RCC 7860 (cell line): ENCODE data around the gene FERMT2.

ENCODE experiments used
- DNase-seq: peaks from one replicate; pipeline ENCODE4 v3.0.0-alpha.2; 2015; ENCODE audit warnings: low spot score
- FAIRE-seq: peaks from 2 replicates; lab custom pipeline; 2012; peaks lifted over from hg19 to GRCh38; lab: Jason Lieb, UNC

The FERMT2 gene, protein sequence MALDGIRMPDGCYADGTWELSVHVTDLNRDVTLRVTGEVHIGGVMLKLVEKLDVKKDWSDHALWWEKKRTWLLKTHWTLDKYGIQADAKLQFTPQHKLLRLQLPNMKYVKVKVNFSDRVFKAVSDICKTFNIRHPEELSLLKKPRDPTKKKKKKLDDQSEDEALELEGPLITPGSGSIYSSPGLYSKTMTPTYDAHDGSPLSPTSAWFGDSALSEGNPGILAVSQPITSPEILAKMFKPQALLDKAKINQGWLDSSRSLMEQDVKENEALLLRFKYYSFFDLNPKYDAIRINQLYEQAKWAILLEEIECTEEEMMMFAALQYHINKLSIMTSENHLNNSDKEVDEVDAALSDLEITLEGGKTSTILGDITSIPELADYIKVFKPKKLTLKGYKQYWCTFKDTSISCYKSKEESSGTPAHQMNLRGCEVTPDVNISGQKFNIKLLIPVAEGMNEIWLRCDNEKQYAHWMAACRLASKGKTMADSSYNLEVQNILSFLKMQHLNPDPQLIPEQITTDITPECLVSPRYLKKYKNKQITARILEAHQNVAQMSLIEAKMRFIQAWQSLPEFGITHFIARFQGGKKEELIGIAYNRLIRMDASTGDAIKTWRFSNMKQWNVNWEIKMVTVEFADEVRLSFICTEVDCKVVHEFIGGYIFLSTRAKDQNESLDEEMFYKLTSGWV

DNA sequence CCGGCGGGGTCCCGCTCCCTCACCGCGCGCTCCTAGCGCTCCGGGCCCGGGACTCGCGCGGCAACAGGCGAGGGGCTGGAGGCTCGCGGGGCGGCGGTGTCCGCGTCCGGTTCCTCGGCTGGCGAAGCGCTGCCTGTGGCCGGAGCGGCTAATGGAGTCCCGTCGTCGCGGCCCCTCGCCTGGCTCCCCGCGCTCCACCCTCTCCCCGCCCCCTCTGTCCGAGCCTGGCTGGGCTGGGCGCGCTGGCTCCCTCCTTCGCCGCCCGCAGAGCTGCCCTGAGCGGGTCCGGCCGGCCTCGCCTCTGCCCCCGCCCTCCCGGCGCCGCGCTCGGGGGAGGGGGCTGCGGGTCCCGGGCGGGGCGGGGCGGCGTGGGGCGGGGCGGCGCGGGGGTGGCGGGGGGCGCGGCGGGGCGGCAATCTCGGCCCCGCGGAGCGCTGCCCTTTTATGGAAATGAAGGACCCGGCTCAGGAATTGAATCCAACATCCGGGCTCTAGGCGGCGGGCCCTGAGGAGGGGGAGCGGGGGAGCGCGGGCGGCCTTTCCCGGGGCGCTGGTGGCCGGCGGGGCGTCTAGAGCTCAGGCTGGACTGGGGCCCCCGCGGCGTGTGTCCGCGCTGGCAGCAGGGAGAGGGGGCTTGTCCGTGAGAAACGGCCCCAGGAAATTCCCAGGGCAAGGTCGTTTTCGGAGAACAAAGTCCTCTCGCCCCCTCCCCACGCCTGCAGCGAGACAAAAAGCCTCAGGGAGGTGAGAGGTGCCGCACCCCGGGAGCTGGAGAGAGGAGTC, at the start of gene FERMT2:
FERMT2 (minus strand) TSS at position 153 of the 783 bp plus-strand sequence. CDS start 482 bp downstream, outside the sequence.
- FAIRE-seq (no peak), DNase-seq (peak; percentile 60)

DNA sequence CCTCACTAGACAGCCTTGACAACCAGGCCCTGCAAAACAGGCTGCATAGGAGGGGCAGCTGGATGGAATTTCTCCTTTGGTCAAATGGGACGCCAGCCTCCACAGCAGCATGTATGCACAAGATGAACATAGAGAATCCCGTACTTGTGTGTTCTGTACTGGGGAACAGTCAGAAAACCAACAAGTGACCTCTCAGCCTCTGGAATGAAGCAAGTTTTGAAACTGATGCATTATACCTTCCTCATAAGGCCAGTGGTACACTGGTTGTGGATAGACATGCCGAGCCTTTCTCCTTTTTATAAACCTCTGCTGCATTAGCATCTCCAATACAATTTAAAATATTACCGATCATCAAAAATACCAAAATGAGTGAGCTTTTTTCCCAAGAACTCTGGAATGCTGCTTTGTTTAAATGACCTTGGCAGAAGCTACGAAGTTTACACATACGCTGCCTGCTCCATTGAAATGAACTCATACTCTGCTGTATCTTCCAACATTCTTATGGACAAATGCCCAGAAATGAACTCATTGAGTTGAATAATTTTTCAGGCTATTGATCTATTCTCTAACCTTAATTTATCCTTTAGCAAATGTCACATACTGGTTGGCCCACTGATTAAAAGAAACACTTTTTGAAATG, 47.6 kb upstream of the FERMT2 start:
- FAIRE-seq (no peak), DNase-seq (no peak)

DNA sequence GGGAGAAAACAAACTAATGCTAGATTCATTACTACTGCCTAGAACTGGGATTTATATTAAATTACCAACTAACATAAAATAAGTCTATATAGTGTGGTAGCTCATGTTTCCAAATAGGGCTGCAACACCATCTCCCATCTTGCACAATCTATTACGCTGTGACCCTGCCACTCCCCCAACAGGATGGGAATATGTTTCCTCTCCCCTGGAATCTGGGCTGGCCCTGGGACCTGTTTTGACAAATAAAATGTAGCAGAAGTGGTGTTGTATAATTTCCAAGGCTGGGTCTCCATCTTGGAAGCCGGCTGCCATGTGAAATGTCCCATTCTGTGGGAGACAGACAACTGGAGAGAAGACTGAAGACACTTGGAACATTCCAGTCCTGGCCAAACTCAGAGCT, 45.6 kb upstream of the FERMT2 start:
- FAIRE-seq = no peak

DNA sequence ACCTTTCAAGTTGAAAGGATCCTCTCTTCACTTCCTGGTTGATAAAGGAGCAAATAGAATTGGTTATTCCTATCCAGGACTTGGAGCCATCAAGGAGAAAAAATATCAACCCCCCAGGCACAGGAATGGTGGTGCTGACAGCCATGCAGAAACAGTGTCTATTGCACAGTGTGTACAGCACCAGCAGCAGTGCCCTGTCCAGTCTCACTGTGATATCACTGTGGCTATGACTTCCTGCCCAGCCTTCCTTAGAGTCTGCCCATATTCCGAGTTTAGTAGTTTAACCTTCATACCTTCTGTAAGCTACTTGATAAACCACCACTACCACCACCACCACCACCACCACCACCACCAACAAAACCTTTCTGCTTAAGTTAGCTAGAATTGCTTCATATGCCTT, 45.1 kb upstream of the FERMT2 start:
- DNase-seq (no peak), FAIRE-seq (no peak)

More for the DNA sequence above, 45.6 kb upstream of the FERMT2 start:
- no peak for DNase-seq

DNA sequence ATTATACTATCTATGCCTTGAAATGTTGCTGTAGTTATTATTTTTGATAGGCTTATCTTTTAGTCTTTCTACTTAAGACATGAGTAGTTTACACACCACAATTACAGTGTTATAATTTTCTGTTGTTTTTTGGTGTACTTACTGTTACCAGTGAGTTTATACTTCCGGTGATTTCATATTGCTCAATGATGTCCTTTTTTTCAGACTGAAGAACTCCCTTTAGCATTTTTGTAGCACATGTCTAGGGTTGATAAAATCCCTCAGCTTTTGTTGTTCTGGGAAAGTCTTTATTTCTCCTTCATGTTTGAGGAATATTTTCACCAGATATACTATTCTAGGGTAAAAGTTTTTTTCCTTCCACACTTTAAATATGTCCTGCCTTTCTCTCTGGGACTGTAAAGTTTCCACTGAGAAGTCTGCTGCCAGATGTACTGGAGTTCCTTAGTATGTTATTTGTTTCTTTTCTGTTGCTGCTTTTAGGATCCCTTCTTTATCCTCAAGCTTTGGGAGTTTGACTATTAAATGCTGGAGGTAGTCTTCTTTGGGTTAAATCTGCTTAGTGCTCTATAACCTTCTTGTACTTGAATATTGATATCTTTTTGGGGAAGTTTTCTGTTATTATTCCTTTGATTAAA, 41.5 kb upstream of the FERMT2 start:
- no peak for FAIRE-seq

DNA sequence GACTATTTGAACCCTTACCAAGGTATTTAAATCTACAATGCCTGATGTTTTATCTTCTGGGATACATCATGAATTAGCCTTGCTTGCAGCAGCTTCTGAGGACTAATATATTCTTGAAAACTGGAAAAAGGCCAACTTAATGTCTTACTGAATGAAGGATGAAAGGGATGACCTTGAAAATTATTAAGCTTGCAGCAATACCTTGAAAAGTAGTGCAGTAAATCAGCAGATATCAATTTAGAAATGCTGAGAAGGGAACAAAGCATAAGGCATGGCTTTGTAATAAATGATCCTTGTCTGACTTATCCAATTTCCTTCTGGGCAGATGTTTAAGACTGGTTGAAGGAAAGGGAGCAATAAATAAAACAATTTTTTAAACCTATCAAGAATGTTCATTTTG, 37.3 kb upstream of the FERMT2 start:
- FAIRE-seq = no peak
- DNase-seq = no peak

More for the DNA sequence above, 41.5 kb upstream of the FERMT2 start:
- no peak for DNase-seq

DNA sequence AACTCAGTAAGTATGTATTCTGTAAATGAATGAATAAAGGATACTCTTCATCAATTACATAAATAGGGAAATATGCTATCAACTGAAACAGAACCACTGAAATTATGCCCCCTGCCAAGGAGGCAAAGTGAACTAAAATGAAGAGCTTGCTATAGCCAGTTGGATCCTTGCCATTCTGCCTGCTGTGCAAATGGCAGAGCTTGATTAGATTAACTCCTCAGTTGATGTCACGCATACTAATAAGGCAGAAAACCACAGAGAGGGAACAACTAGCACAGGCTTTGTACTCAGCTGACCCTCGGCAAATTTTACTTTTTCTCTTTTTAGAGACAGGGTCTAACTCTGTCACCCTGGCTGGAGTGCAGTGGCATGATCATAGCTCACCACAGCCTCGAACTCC, 36.7 kb upstream of the FERMT2 start:
- DNase-seq = no peak
- FAIRE-seq = no peak

DNA sequence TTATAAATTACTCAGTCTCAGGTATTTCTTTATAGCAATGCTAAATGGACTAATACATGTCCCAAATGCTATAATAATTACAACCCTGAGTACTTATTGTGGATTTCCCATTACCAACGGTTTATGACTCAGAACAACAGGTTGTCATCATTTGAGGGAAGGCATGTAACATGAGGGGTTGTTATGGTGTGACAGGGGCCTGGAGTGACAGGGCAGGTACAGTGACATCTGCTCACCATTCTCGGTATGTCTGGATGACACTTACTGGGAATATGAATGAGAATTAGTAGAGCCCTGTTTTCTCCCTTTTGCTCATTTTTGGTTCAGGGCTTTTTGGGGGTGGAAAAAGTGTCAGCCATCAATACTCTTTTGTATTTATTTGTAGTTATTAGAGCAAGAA, 36.2 kb upstream of the FERMT2 start:
- FAIRE-seq = no peak
- DNase-seq = no peak

DNA sequence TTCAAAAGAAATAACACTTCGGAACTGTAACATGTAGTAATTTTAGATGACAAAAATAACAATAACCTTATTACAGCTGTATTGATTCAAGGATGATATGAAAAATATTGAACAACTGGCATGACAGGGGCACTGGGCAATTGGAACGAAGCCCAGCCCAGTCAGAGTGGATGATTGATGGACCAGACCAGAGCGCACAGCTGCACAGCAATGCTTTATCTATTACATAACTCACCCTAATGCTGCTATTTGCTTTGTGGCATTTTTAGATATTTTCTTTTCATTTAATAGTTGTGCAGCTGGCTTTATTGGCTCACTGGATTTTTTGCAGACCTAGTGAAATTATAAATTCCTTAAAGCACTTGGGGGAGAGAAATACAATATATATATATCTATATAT, 26.9 kb upstream of the FERMT2 start:
- FAIRE-seq = no peak

DNA sequence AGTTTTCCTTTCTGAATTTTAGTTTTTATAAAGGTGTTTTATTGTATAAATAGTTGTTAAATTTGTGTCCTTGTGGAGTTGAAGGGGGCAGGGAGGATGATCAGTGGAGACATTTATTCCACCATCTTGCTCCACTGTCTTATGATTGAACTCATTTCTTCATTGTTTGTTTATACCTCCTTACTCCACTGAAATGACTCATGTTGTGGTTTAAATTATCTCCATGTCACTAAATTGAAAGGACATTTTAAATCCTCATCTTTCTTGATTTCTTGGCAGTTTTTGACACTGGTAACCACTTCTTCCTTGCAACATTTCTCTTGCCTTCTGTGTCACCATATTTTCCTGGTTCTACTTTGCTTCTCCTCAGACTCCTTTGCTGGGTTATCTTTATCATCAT, 23.6 kb upstream of the FERMT2 start:
- FAIRE-seq (no peak), DNase-seq (no peak)

More for the DNA sequence above, 26.9 kb upstream of the FERMT2 start:
- DNase-seq = no peak

DNA sequence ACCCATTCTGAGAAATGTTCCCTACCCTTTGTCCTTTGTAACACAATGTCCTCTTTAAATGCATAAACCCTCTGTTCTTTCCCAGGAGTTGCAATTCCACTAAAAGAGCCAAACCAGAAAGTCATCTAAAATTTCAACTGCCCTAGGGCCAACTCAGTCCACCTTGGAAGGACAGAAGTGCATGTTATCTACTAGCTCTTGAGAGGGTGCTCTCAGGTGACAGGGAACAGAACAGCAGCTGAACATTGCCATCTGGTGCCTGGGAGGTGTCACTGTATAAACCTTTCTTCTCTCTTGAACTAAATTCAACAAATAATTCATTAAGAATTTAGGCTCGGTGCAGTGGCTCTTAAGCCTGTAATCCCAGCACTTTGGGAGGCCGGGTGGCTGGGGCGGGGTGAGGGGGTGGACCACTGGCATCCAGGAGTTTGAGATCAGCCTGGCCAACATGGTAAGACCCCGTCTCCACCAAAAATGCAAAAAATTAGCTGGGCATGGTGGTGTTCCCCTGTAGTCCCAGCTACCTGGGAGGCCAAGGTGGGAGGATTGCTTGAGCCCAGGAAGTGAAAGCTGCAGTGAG, 10.3 kb upstream of the FERMT2 start:
- DNase-seq (peak; percentile 42), FAIRE-seq (no peak)

DNA sequence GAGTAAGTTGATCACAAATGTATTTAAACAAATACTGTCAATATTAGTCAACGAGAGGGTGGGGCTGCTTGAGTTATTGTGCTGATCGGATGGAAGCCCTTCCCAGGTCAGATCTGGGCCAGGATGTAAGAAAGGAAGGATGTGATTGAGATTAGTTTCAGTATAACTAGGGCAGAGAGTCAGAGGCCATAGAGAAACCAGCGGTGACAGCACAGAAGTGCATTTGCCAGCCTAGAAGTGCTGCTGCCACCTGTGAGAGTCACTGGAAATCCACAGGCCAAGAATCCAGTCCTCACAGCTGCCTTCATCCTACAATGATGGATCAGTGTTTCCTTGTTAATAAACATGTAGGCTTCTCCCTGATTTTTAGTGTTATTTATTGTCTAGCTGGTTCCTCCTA, 9.8 kb upstream of the FERMT2 start:
- no peak for DNase-seq
- no peak for FAIRE-seq

DNA sequence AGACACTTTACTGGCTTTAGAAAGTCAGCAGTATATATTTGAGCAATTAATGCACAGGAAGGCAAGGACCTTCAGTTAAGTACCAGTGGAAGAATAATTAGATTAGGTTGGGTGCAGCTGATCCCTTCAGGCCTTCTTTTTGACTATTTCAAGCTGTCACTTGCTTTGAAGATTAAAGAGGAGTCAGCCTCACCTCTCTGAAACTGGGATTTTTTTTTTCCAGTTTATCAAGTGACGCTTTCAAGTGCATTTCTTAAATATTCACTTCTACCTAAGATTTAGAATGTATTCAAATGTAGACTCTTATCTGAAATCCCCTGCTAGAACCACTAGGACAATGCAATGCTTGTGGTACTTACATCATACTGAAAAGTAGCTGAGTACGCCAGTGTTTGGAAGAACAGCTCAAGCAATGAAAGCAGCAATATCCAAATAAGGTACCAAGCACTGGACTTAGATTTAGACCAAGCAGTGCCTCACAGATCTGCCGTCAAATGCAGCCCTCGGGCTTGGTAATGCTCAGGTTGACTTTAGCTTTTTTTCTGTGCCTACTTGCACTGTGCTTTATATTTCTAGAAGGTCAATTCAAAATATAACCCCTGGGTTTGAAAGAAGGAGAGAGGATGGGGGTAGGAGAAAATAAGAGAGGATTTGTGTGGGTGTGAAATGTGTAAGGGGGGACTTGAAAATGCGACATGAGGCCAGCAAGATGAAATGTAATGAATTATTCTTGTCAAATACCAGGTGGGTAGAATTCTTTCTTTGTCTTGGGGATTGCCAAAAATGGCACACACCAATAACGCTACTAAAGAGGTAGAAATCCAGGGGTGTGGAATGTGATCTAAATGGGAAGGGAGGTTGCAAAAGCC, 3.7 kb upstream of the FERMT2 start:
- FAIRE-seq = no peak

DNA sequence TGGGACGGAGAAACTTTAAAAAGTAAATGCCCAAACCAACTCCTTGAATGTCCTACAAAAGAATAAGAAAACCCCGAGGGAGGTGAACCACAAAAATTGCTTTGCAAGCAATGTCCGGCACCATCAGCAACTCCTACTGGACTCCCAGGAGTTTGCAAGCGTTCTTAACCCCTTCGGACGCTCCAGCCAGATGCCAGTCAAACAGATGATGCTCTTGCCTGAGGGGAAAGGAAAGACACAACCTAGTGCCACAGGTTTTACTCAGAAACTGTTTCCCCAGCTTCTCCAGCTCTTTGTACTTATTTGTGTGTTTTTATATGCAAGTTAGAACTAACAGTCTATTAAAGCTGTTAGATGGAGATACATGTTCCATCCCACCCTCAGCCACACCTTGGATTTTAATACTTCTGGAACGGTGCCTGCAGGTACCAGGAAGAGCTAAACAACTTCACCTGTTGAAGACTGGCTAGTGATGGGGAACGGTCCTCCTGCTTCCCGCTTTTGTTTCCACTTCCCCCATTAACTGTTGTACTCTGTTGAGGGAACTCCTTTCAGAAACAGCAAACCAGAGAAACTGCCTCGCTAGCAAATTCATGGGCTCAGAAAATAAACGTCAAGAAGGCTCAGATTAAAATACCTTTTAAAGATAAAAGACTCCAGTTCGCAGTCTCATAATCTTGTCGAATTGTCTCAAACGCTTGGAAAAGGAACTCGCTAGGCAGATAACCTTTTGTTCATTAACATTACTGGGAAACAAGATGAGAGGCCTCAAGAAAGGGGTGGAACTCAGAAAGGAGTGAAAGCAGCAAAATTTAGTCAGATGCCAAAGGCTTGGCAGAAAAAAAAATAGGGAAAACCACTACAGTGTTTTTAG, 1.1 kb upstream of the FERMT2 start:
- no peak for FAIRE-seq
- DNase-seq = peak; percentile 59

More for the DNA sequence above, 3.7 kb upstream of the FERMT2 start:
- no peak for DNase-seq

DNA sequence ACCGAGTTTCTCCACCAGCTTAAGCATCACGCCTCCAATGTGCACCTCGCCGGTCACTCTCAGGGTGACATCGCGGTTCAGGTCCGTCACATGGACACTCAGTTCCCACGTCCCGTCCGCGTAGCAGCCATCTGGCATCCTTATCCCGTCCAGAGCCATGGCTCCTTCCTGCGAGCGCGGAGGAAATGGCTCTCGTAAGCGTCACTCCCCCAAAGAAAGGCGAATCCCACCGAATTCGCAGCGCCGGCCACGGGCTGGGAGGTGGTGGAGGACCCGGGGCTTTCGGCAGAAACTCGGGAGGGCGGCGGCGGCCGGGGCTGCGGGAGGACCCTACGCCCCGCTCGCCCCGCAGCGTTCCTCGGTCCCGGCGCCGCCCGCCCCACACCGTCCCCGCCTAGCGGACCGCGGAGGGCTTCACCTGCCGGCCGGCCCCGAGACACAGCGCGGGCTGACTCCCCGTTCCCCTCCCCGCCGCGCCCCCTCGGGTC, 396 bp downstream of the FERMT2 start:
- FAIRE-seq = no peak

DNA sequence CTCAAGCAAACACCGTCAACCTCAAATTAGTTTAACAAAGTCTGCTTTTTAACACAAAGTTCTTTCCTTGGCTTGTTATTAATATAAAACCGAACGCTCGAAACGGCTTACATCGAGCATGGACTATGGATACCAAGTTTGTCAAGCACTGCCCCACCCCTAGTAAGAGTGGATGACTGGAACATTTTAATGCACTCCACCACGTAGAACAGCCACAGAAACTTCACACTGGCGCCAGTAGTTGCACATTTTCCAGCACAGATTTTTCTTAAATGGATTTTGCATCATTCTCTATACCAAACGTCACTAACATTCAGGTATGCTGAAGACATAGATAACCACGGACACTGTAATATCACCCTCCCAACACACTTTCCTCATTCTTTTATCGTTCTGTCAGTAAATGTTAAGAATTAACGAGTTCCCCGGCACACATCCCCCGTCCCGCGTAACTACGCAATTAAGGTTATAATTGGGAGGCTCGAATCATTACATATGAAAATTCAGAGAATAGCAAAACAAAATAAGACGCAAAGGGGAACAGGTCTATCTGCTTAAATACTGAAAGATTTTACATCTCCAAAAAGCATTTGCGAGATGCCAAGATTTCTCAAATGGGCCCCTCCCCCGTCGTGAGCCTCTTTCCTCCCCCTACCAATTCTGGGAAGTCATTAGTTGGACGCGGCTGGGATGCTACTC, 990 bp downstream of the FERMT2 start:
- FAIRE-seq = no peak
- peak; percentile 18 for DNase-seq

More for the DNA sequence above, 396 bp downstream of the FERMT2 start:
- DNase-seq = peak; percentile 9

DNA sequence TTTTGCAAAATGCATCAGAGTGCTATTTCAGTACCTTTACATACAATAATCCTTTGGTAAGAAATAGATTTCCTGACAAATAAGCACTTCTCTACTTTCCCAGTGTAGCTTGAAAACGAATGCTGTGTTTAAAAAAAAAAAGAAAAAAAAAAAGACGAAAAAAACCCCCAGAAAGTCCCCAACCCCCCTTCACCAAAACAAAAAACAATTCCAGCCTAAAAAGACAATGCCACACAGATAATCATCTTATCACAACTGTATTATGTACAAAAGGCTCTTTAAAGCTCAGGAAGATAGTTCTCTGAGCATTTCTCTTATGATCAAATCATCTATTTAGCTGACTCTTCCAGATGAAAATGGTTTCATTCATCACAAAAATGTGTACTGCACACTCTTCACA, 1.6 kb downstream of the FERMT2 start:
- DNase-seq (no peak), FAIRE-seq (no peak)
